Astrocyte (in vitro differentiated cells and primary cell): ENCODE measurements around the gene CEP95. TPM values are rescaled to one million over a fixed set of nuclear protein-coding genes. Genes with fewer than 3 reads are reported as not detected.
A peak's percentile ranks its signal among the peaks of the same experiment; 100 is the strongest.

Experiments used
- DNase-seq: peaks from one replicate; pipeline ENCODE4 v3.0.0-alpha.2; 2010; ENCODE audit warnings: low read depth
- FAIRE-seq: peaks from 2 replicates; lab custom pipeline; 2011; peaks lifted over from hg19 to GRCh38; lab: Jason Lieb, UNC
- H2AFZ ChIP-seq: 2 replicates; pipeline ENCODE4 v1.6.0; 2012; ENCODE audit warnings: low read depth, low read length, inconsistent platforms
- H3K27ac ChIP-seq: 2 replicates; pipeline ENCODE4 v1.5.1; 2011; ENCODE audit warnings: low read depth, low read length, inconsistent platforms
- H3K27me3 ChIP-seq: 2 replicates; pipeline ENCODE4 v1.6.0; 2011; ENCODE audit warnings: low read length, inconsistent platforms; ENCODE audit not compliant: insufficient read depth
- H3K36me3 ChIP-seq: 2 replicates; pipeline ENCODE4 v1.5.1; 2011; ENCODE audit warnings: low read length, inconsistent platforms; ENCODE audit not compliant: insufficient read depth
- H3K4me1 ChIP-seq: 2 replicates; pipeline ENCODE4 v1.5.1; 2011; ENCODE audit warnings: low read length, inconsistent platforms; ENCODE audit not compliant: insufficient read depth
- H3K4me2 ChIP-seq: 2 replicates; pipeline ENCODE4 v1.6.0; 2012; ENCODE audit warnings: low read length, inconsistent platforms
- H3K4me3 ChIP-seq: 2 replicates; pipeline ENCODE4 v1.5.1; 2011; ENCODE audit warnings: low read depth, mild to moderate bottlenecking, low read length, inconsistent platforms; ENCODE audit not compliant: insufficient read depth
- H3K79me2 ChIP-seq: 2 replicates; pipeline ENCODE4 v1.6.0; 2012; ENCODE audit warnings: mild to moderate bottlenecking, low read length, inconsistent platforms; ENCODE audit not compliant: insufficient read depth
- H3K9ac ChIP-seq: 2 replicates; pipeline ENCODE4 v1.6.0; 2012; ENCODE audit warnings: mild to moderate bottlenecking, low read length, inconsistent platforms
- H3K9me3 ChIP-seq: 2 replicates; pipeline ENCODE4 v1.5.1; 2012; ENCODE audit warnings: low read depth, mild to moderate bottlenecking, low read length, inconsistent platforms; ENCODE audit not compliant: insufficient read depth
- H4K20me1 ChIP-seq: 2 replicates; pipeline ENCODE4 v1.6.0; 2012; ENCODE audit warnings: low read length, inconsistent platforms; ENCODE audit not compliant: insufficient read depth
- H3K27ac Mint-ChIP-seq: one replicate; pipeline ENCODE4 v1.8.0; 2021; ENCODE audit warnings: mild to moderate bottlenecking, mixed read lengths; ENCODE audit not compliant: unreplicated experiment
- H3K27me3 Mint-ChIP-seq: one replicate; pipeline ENCODE4 v1.8.0; 2021; ENCODE audit warnings: low read depth, mixed read lengths; ENCODE audit not compliant: unreplicated experiment
- H3K36me3 Mint-ChIP-seq: one replicate; pipeline ENCODE4 v1.8.0; 2021; ENCODE audit warnings: low read depth, mixed read lengths; ENCODE audit not compliant: unreplicated experiment
- H3K4me1 Mint-ChIP-seq: one replicate; pipeline ENCODE4 v1.8.0; 2021; ENCODE audit warnings: low read depth, mixed read lengths; ENCODE audit not compliant: unreplicated experiment
- H3K4me3 Mint-ChIP-seq: one replicate; pipeline ENCODE4 v1.8.0; 2021; ENCODE audit warnings: mild to moderate bottlenecking, moderate library complexity, mixed read lengths; ENCODE audit not compliant: unreplicated experiment
- H3K9me3 Mint-ChIP-seq: one replicate; pipeline ENCODE4 v1.8.0; 2021; ENCODE audit warnings: mild to moderate bottlenecking, mixed read lengths; ENCODE audit not compliant: unreplicated experiment
- CTCF ChIP-seq: IDR thresholded peaks from 2 replicates; pipeline ENCODE4 v1.5.1; 2011; ENCODE audit warnings: low read depth, mild to moderate bottlenecking, inconsistent platforms, low read length, moderate library complexity; ENCODE audit not compliant: insufficient read depth
- EZH2 ChIP-seq: IDR thresholded peaks from 2 replicates; pipeline ENCODE4 v1.6.1; 2012; ENCODE audit warnings: mild to moderate bottlenecking, low read length, inconsistent platforms; ENCODE audit not compliant: insufficient read depth
- total RNA-seq: library from RNA; stranded (reverse); gene quantifications from 2 replicates; pipeline ENCODE4 v1.2.1, GENCODE V29; 2021

The CEP95 gene
- total RNA-seq, 1 donor from 2014 or later: 35.2 TPM

- Histone ChIP-seq H3K4me1 (no peaks in the 10 kb centered on the region), H3K36me3 (peaks cover 85% of the 10 kb centered on the region), H3K4me3 (no peak overlapping the region), H3K9me3 (no peaks in the 10 kb centered on the region), H3K9ac (no peak overlapping the region), H3K79me2 (peaks cover 2% of the 10 kb centered on the region), H3K27me3 (no peaks in the 10 kb centered on the region), H2AFZ (no peak overlapping the region), H3K27ac (no peak overlapping the region), H3K4me2 (no peak overlapping the region), H4K20me1 (peaks cover 30% of the 10 kb centered on the region)
- Mint-ChIP-seq H3K9me3 (peaks cover 1% of the 10 kb centered on the region), H3K27me3 (no peaks in the 10 kb centered on the region), H3K27ac (peak overlapping the region; percentile 9), H3K4me3 (no peak overlapping the region), H3K36me3 (peaks cover 21% of the 10 kb centered on the region), H3K4me1 (peaks cover 20% of the 10 kb centered on the region)
- FAIRE-seq: no peak
- DNase-seq: no peak
- TF ChIP-seq EZH2 (no peak), CTCF (no peak)
Measured at GRCh38 chr17:64532409-64532808, 25.6 kb downstream of the CEP95 start.

GRCh38 chr17:64533784-64534183 lies 27.0 kb downstream of the CEP95 start:
- peaks cover 2% of the 10 kb centered on the region for H3K79me2 ChIP-seq
- Mint-ChIP-seq H3K27ac (peak overlapping the region; percentile 73), H3K4me1 (peaks cover 22% of the 10 kb centered on the region), H3K27me3 (no peaks in the 10 kb centered on the region), H3K4me3 (no peak overlapping the region), H3K9me3 (peaks cover 1% of the 10 kb centered on the region), H3K36me3 (peaks cover 23% of the 10 kb centered on the region)
- peaks cover 85% of the 10 kb centered on the region for H3K36me3 ChIP-seq
- H3K9me3 ChIP-seq: no peaks in the 10 kb centered on the region
- H3K4me3 ChIP-seq: no peak overlapping the region
- no peak overlapping the region for H3K9ac ChIP-seq
- no peak overlapping the region for H3K4me2 ChIP-seq
- no peaks in the 10 kb centered on the region for H3K27me3 ChIP-seq
- TF ChIP-seq CTCF (no peak), EZH2 (no peak)
- H3K27ac ChIP-seq: no peak overlapping the region
- FAIRE-seq: no peak
- no peak for DNase-seq
- peaks cover 34% of the 10 kb centered on the region for H4K20me1 ChIP-seq
- no peaks in the 10 kb centered on the region for H3K4me1 ChIP-seq
- no peak overlapping the region for H2AFZ ChIP-seq

GRCh38 chr17:64534187-64534586 lies 27.4 kb downstream of the CEP95 start:
- no peak overlapping the region for H3K4me3 Mint-ChIP-seq
- no peaks in the 10 kb centered on the region for H3K27me3 Mint-ChIP-seq
- H3K9me3 Mint-ChIP-seq: peaks cover 1% of the 10 kb centered on the region
- Histone ChIP-seq H3K27ac (no peak overlapping the region), H3K4me3 (no peak overlapping the region), H3K36me3 (peaks cover 85% of the 10 kb centered on the region), H2AFZ (no peak overlapping the region), H3K4me1 (no peaks in the 10 kb centered on the region), H4K20me1 (peaks cover 36% of the 10 kb centered on the region), H3K27me3 (no peaks in the 10 kb centered on the region), H3K79me2 (peaks cover 2% of the 10 kb centered on the region), H3K9ac (no peak overlapping the region), H3K9me3 (no peaks in the 10 kb centered on the region), H3K4me2 (no peak overlapping the region)
- peak overlapping the region; percentile 73 for H3K27ac Mint-ChIP-seq
- DNase-seq (no peak), FAIRE-seq (no peak)
- TF ChIP-seq CTCF: no peak
- no peak for TF ChIP-seq EZH2
- H3K36me3 Mint-ChIP-seq: peaks cover 23% of the 10 kb centered on the region
- H3K4me1 Mint-ChIP-seq: peaks cover 24% of the 10 kb centered on the region
